Testis (tissue), 3 donors: ENCODE results near the gene GDPD5. TPM values are rescaled to one million over a fixed set of nuclear protein-coding genes. Genes with fewer than 3 reads are reported as not detected.

Experiments
- DNase-seq: peaks from one replicate; pipeline ENCODE4 v3.0.0-alpha.2; 2019
- H3K27ac ChIP-seq, 2 donors: fragments of 200-600 bp; sonication (generic); one replicate each; pipeline ENCODE4 v1.5.1; 2019
- H3K27me3 ChIP-seq: fragments of 200-600 bp; sonication (generic); one replicate; pipeline ENCODE4 v1.5.1; 2019
- H3K36me3 ChIP-seq: fragments of 200-600 bp; sonication (generic); one replicate; pipeline ENCODE4 v1.5.1; 2017; ENCODE audit warnings: low read depth; ENCODE audit errors: missing control alignments
- H3K4me1 ChIP-seq: fragments of 200-600 bp; sonication (generic); one replicate; pipeline ENCODE4 v1.5.1; 2019
- H3K4me3 ChIP-seq, 2 donors: fragments of 200-600 bp; sonication (generic); one replicate each; pipeline ENCODE4 v1.5.1; 2017 to 2019
- H3K9me3 ChIP-seq: fragments of 200-600 bp; sonication (generic); one replicate; pipeline ENCODE4 v1.5.1; 2017
- POLR2A ChIP-seq: fragments of 450-650 bp; IDR thresholded peaks from one replicate; pipeline ENCODE4 v1.6.1; 2017; ENCODE audit warnings: antibody characterized with exemption, mild to moderate bottlenecking, moderate library complexity
- WGBS, 2 donors: methylation state at CpG; one replicate each; pipeline ENCODE4 v1.1.5; 2018; 5-methylcytosine and 5-hydroxymethylcytosine counted together
- intact Hi-C: fragments of 100-400 bp; cut with DNase I; formaldehyde crosslinking; loops from one replicate; pipeline ENCODE4 v1.15.1; 2023; ENCODE audit warnings: low total_unique reads
- polyA plus RNA-seq: library from polyadenylated mRNA; stranded (reverse); fragments of 350-450 nt; fragmentation: Illumina TruSeq; extraction: RNeasy Lipid Tissue Mini Kit (QIAGEN cat#74804); gene quantifications from one replicate; pipeline ENCODE4 v1.2.3, GENCODE V29; 2014; ENCODE audit warnings: low read depth, low replicate concordance; ENCODE audit not compliant: insufficient read depth
- total RNA-seq, 2 donors: library from RNA; depleted of rRNA; stranded (reverse); fragments of >200 nt; gene quantifications; one replicate each; pipeline ENCODE4 v1.2.3, GENCODE V29; 2016
- TF ChIP-seq, protein P1 (sequence below), 3 experiments: fragments of 450-650 bp in 2 of 3; fragments of 200-600 bp in 1 of 3; sonication (generic) in 1 of 3; IDR thresholded peaks; one replicate each; pipeline ENCODE4 v1.5.1; 2016 to 2019; ENCODE audit warnings: antibody characterized with exemption in 3 of 3, mild to moderate bottlenecking in 2 of 3, moderate library complexity in 1 of 3

Gene GDPD5
- total and polyA plus RNA-seq, 3 donors from 2014 or later, result 43.3 to 99.5 (median 65.8) TPM

DNA sequence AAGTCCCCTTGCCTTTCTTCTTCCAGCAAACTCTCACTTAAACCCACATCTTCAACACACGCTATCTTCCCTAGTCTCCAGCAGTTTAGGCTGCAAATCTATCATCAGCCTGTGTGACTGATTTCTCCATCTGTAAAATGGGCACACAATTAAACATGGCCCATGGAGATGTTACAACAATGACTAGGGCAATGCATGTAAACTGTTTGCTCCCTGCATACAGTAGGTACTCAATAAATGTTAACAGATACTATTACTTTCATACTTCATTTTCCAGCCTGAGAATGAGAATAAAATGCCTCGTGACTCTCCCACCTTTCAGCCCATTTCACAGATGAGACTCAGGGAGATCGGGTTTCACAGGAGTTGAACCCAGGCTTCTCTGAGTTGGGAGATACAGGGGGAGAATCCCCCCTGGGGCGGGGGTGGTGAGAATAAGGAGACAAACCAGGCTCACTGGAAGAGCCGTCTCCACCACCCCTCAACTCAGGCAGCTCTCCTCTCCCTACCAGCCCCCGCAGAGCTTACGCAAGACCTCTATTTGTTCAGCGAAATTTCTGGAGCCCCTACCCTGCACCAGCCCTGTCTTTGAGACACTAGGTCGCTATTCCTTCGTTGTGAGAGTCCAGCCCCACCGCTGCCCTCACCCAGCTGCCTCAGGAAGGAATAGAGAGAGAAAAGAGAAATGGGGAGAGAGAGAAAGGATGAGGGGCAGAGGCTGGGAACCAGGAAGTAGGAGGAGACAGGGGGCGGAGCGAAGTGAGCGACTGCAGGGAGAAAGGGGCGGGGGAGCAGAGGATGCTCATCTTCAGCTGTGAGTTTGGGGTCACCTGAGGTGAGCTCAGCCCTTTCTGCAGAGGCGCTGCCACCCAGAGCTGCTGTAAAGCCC, 50.6 kb downstream of the GDPD5 start:
- 55 to 56% methylated on average over 16 of the region's 16 CpGs for WGBS, 2 donors
- no peaks in the 10 kb centered on the region for H3K4me1 ChIP-seq

DNA sequence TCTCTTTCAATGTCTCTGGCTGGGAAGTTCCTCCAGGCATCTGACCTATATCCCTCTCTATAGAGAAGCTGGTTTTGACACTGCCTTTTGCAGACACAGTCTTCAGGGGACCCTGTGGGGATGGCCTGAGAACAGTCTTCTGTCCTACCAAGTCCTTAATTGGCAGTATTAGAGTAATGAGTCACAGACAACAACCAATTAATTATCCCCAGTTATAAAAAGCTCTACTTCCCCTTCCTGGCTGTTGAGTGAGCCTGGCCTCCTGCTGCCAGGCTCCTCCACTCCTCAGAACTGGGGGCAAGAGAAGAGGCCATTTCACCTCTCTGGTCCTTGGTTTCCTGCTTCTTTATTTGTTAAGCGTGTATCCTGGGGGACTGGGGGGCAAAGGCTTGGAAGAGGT, 51.5 kb downstream of the GDPD5 start:
- 78 to 86% methylated on average over 1 of the region's 1 CpG for WGBS, 2 donors
- intact Hi-C loops, result no loop called here
- no peak for DNase-seq
- no peak overlapping the region for H3K27ac ChIP-seq
- no peaks in the 10 kb centered on the region for H3K27me3 ChIP-seq
- no peak overlapping the region for H3K4me3 ChIP-seq
- no peak for TF ChIP-seq POLR2A
- TF ChIP-seq, protein P1, sequence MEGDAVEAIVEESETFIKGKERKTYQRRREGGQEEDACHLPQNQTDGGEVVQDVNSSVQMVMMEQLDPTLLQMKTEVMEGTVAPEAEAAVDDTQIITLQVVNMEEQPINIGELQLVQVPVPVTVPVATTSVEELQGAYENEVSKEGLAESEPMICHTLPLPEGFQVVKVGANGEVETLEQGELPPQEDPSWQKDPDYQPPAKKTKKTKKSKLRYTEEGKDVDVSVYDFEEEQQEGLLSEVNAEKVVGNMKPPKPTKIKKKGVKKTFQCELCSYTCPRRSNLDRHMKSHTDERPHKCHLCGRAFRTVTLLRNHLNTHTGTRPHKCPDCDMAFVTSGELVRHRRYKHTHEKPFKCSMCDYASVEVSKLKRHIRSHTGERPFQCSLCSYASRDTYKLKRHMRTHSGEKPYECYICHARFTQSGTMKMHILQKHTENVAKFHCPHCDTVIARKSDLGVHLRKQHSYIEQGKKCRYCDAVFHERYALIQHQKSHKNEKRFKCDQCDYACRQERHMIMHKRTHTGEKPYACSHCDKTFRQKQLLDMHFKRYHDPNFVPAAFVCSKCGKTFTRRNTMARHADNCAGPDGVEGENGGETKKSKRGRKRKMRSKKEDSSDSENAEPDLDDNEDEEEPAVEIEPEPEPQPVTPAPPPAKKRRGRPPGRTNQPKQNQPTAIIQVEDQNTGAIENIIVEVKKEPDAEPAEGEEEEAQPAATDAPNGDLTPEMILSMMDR (IDR thresholded peaks at IDR 0.05), result no peak
- no peaks in the 10 kb centered on the region for H3K9me3 ChIP-seq
- H3K36me3 ChIP-seq, result no peaks in the 10 kb centered on the region
- H3K4me1 ChIP-seq, result peaks cover 1% of the 10 kb centered on the region

More for the DNA sequence above, 50.6 kb downstream of the GDPD5 start:
- no peak overlapping the region for H3K4me3 ChIP-seq
- peak; percentile 58 for DNase-seq
- H3K27me3 ChIP-seq, result no peaks in the 10 kb centered on the region
- TF ChIP-seq POLR2A, result no peak
- TF ChIP-seq, protein P1 (IDR thresholded peaks at IDR 0.05), result no peak
- H3K36me3 ChIP-seq, result no peaks in the 10 kb centered on the region
- intact Hi-C loops, result no loop called here
- no peak overlapping the region for H3K27ac ChIP-seq
- H3K9me3 ChIP-seq, result no peaks in the 10 kb centered on the region

DNA sequence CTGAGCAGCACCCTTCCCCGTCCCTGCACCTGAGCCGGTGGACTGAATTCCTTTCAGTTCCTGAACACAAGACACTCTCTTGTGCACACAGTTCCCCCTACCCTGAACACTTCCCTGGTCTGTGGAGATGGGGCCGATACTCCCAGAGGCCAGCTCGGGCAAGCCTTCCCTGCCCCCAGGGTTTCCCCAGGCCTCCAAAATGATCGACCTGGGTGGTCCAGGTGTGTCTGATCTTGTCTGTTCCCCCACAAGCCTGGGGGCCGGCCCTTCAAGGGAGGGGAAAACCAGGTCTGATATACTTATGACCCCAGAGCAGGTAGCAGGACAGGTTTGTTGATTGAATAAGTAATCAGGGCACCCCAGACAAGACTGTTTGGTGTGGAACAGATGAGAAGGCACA, 52.1 kb downstream of the GDPD5 start:
- H3K36me3 ChIP-seq, result no peaks in the 10 kb centered on the region
- WGBS, 2 donors, result 89 to 92% methylated on average over 3 to 6 of the region's 6 CpGs
- H3K27ac ChIP-seq, result no peak overlapping the region
- no peak for DNase-seq
- H3K4me3 ChIP-seq, result no peak overlapping the region
- intact Hi-C loops, result no loop called here
- H3K27me3 ChIP-seq, result no peaks in the 10 kb centered on the region
- peaks cover 7% of the 10 kb centered on the region for H3K4me1 ChIP-seq
- TF ChIP-seq, protein P1 (IDR thresholded peaks at IDR 0.05), result no peak
- no peak for TF ChIP-seq POLR2A
- H3K9me3 ChIP-seq, result no peaks in the 10 kb centered on the region

DNA sequence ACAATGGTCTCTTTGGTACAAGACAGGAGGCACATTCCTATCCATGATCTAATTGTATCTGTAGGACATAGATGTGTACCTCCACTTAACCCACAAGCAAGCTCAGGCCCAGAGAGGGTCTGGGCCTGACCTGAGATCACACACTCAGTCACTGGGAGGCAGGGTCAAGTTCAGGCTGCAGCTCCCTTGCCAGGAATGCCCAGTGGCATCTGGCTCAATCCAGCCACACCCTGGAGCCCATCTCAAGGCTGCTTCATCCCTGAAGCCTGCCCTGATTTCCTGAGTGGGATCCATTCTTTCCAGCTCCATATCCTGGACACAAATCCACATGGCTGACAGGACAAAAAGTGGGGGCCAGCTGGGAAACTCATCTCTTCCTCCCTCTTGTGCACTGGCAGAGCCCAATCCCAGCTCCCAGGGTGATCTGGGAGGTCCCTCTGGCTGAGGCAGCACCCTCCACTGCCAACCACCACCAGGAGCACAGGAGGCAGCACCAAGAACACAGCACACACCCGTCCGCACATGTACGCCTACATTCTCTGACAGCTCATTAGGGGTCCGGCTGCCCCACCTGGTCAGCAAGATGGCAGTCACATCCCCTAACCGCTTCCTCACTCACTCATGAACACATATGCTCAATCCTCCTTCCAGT, 53.5 kb downstream of the GDPD5 start:
- WGBS, 2 donors, result 89 to 97% methylated on average over 5 of the region's 5 CpGs
- H3K9me3 ChIP-seq, result no peaks in the 10 kb centered on the region
- H3K27ac ChIP-seq, result no peak overlapping the region
- H3K4me1 ChIP-seq, result peaks cover 10% of the 10 kb centered on the region
- TF ChIP-seq, protein P1 (IDR thresholded peaks at IDR 0.05), result no peak
- TF ChIP-seq POLR2A, result no peak
- no peaks in the 10 kb centered on the region for H3K27me3 ChIP-seq
- DNase-seq, result no peak
- no peak overlapping the region for H3K4me3 ChIP-seq
- H3K36me3 ChIP-seq, result no peaks in the 10 kb centered on the region
- intact Hi-C loops, result no loop called here
